HepG2 (cell line): ENCODE data around the gene PAK2. TPM values are rescaled to one million over a fixed set of nuclear protein-coding genes. Genes with fewer than 3 reads are reported as not detected.

Experiments
- CSRNP2 ChIP-seq: sonication (generic); formaldehyde crosslinking; conservative IDR thresholded peaks from 2 replicates; pipeline ENCODE4 v1.8.0; 2022; ENCODE audit warnings: low read depth, missing genetic modification reagents
- E2F5 ChIP-seq: sonication (generic); formaldehyde crosslinking; conservative IDR thresholded peaks from 2 replicates; pipeline ENCODE4 v1.4.0; 2020; ENCODE audit warnings: missing genetic modification reagents
- HNF1A ChIP-seq, 2 experiments: sonication (generic) in 1 of 2; formaldehyde crosslinking in 1 of 2; IDR thresholded peaks; 2 replicates each; pipeline versions ENCODE4 v1.4.0 to v1.6.1; 2016 to 2020; ENCODE audit warnings: borderline replicate concordance in 1 of 2, low read depth in 1 of 2, mild to moderate bottlenecking in 1 of 2, missing genetic modification reagents in 1 of 2
- HOXA9 ChIP-seq: sonication (generic); formaldehyde crosslinking; IDR thresholded peaks from 2 replicates; pipeline ENCODE4 v1.8.1; 2022; ENCODE audit warnings: missing genetic modification reagents, mild to moderate bottlenecking, moderate library complexity, borderline replicate concordance
- KAT7 ChIP-seq: IDR thresholded peaks from 2 replicates; pipeline ENCODE4 v1.6.1; 2018; ENCODE audit warnings: borderline replicate concordance, missing compliant biosample characterization
- NONO ChIP-seq, 2 experiments: fragments of 450-650 bp in 1 of 2; sonication (generic) in 1 of 2; formaldehyde crosslinking in 1 of 2; IDR thresholded peaks in 1 of 2; conservative IDR thresholded peaks in 1 of 2; 2 replicates each; pipeline versions ENCODE4 v1.6.1 to v1.8.0; 2017 to 2022; ENCODE audit warnings: mild to moderate bottlenecking in 1 of 2, missing genetic modification reagents in 1 of 2, moderate library complexity in 1 of 2
- RBM22 ChIP-seq: fragments of 200-400 bp; formaldehyde crosslinking; optimal IDR thresholded peaks from 2 replicates; pipeline ENCODE3; 2017; ENCODE audit warnings: mild to moderate bottlenecking, low read length, moderate library complexity
- SOX13 ChIP-seq, 3 experiments: fragments of 450-650 bp in 1 of 3; sonication (generic) in 1 of 3; formaldehyde crosslinking in 1 of 3; IDR thresholded peaks in 2 of 3; conservative IDR thresholded peaks in 1 of 3; 2 replicates each; pipeline versions ENCODE4 v1.5.0 to v1.6.1; 2016 to 2020; ENCODE audit warnings: antibody characterized with exemption in 1 of 3, mild to moderate bottlenecking in 1 of 3, missing compliant biosample characterization in 1 of 3, missing genetic modification reagents in 1 of 3, moderate library complexity in 1 of 3
- ZMYM2 ChIP-seq: sonication (generic); formaldehyde crosslinking; IDR thresholded peaks from 2 replicates; pipeline ENCODE4 v1.8.0; 2022; ENCODE audit warnings: mild to moderate bottlenecking, missing genetic modification reagents
- ZNF251 ChIP-seq: sonication (generic); formaldehyde crosslinking; IDR thresholded peaks from 2 replicates; pipeline ENCODE4 v1.9.0; 2021; ENCODE audit warnings: mild to moderate bottlenecking, missing genetic modification reagents
- ZNF30 ChIP-seq: sonication (generic); formaldehyde crosslinking; IDR thresholded peaks from 2 replicates; pipeline ENCODE4 v1.5.0; 2020; ENCODE audit warnings: mild to moderate bottlenecking, missing genetic modification reagents
- ZNF33A ChIP-seq: sonication (generic); formaldehyde crosslinking; IDR thresholded peaks from 2 replicates; pipeline ENCODE4 v1.5.1; 2020; ENCODE audit warnings: missing genetic modification reagents, mild to moderate bottlenecking, moderate library complexity, borderline replicate concordance
- ZNF674 ChIP-seq: sonication (generic); formaldehyde crosslinking; IDR thresholded peaks from 2 replicates; pipeline ENCODE4 v1.5.0; 2020; ENCODE audit warnings: low read depth, mild to moderate bottlenecking, missing genetic modification reagents
- polyA plus RNA-seq, 8 experiments: library from polyadenylated mRNA; depleted of rRNA in 3 of 8; stranded (reverse) in 7 of 8; unstranded in 1 of 8; fragments of >200 nt; fragmentation: Illumina TruSeq in 4 of 8; extraction: Trizol in 4 of 8; gene quantifications; 2 replicates each; pipeline versions ENCODE4 v1.2.1 to v1.2.3, GENCODE V29; 2011 to 2016; ENCODE audit warnings: low read depth in 4 of 8, missing spikeins in 1 of 8, mixed read lengths in 1 of 8; ENCODE audit not compliant: insufficient read depth in 1 of 8
- total RNA-seq, 5 experiments: library from RNA; depleted of rRNA; stranded (reverse); fragments of >200 nt; fragmentation: Illumina TruSeq; extraction: Trizol; gene quantifications; 2 replicates each; pipeline ENCODE4 v1.2.3, GENCODE V29; 2016; ENCODE audit warnings: low read depth in 1 of 5
- TF ChIP-seq, protein P1 (sequence below): IDR thresholded peaks from 2 replicates; pipeline ENCODE4 v1.6.1; 2016

Gene PAK2
- total and polyA plus RNA-seq, 2 of the 13 experiments (the other 11 are each of a cell fraction or from before 2014, with no cell fraction given) = 23.0 to 24.7 TPM

DNA sequence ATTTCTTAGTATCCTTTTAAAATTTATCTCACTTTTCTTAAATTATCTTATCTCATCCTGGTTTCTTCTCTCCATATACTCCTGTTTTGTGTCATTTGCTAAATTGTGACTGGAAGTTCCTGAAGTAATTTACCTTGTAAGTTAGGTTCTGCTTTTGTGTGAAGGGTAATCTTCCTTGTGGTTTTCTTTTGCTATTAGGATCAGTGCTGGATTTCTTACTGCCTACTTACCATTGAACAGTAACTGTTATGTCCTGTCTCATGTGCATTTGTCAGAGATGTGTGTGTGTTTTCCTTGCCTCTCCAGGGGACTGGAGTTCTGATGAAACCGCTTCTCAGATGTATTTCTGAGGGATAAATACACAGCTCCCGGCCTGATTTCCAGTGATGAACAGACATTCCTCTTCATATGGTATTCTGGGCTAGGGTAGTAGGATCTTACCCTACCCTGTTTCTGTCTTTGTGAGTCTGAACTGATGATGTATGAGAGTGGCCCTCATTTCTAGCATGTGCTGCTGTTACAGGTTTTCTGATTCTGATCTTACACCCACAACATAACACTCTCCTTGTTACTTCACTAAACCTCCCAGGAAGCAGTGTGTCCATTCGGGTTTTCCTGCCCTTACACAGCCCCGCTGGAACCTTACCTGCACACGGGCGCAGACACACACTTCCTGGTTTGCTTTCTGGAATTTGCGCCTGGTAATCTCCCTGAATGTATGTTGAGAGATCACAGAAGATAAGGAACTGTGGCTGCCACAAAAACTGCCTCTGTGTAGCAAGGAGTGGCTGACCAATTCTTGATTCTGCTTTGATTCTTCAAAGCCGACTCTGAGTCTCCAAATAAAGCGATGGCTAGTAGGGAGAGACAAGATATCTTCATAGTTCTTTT lies 14.7 kb downstream of the PAK2 start (continued):
- TF ChIP-seq HNF1A (IDR thresholded peaks at IDR 0.05; ENCODE audit: low read depth) (no peak), HNF1A (CRISPR knock-in tag; IDR thresholded peaks at IDR 0.05; ENCODE audit: borderline replicate concordance) (no peak; the same call in 1 of the 2 replicates), ZMYM2 (CRISPR knock-in tag) (peak; percentile 50; the same call in 1 of the 2 replicates), ZNF674 (CRISPR knock-in tag) (no peak), HOXA9 (CRISPR knock-in tag) (no peak), ZNF251 (no peak), E2F5 (CRISPR knock-in tag) (no peak), CSRNP2 (CRISPR knock-in tag) (no peak), ZNF33A (CRISPR knock-in tag) (no peak), NONO (IDR thresholded peaks at IDR 0.05) (no peak), NONO (CRISPR knock-in tag; conservative IDR thresholded peaks at IDR 0.05) (peak; percentile 37; the same call in 1 of the 2 replicates), ZNF30 (no peak), RBM22 (no peak), KAT7 (CRISPR knock-in tag) (0 out of 2 replicates have a peak, but pooled peaks have one; percentile 33), SOX13 (IDR thresholded peaks at IDR 0.05) (no peak), SOX13 (CRISPR knock-in tag; conservative IDR thresholded peaks at IDR 0.05 in 1 of 2, IDR thresholded peaks at IDR 0.05 in 1 of 2) (0 out of 4 replicates have a peak, but pooled peaks of 1 of the 2 experiments have one; percentile 43)
- TF ChIP-seq, protein P1, sequence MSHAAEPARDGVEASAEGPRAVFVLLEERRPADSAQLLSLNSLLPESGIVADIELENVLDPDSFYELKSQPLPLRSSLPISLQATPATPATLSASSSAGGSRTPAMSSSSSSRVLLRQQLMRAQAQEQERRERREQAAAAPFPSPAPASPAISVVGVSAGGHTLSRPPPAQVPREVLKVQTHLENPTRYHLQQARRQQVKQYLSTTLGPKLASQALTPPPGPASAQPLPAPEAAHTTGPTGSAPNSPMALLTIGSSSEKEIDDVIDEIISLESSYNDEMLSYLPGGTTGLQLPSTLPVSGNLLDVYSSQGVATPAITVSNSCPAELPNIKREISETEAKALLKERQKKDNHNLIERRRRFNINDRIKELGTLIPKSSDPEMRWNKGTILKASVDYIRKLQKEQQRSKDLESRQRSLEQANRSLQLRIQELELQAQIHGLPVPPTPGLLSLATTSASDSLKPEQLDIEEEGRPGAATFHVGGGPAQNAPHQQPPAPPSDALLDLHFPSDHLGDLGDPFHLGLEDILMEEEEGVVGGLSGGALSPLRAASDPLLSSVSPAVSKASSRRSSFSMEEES (CRISPR knock-in tag) = no peak
